Measurements from ENCODE around the gene ARL5A. TPM values are rescaled to one million over a fixed set of nuclear protein-coding genes. Genes with fewer than 3 reads are reported as not detected.

The ARL5A gene
- total and polyA plus RNA-seq, 2 of the 4 experiments (the other 2 are of a cell fraction) = 22.3 to 45.5 TPM

- Histone ChIP-seq H3K18ac (ENCODE audit: low read depth, low read length) (no peak overlapping the region), H3K23ac (ENCODE audit: low read depth, low read length) (no peak overlapping the region), H3K4me2 (ENCODE audit: low read depth, low read length) (no peak overlapping the region), H3K9me3 (ENCODE audit: control insufficient read depth, insufficient read depth, low read length) (no peaks in the 10 kb centered on the region), H3K36me3 (ENCODE audit: control insufficient read depth, insufficient read depth, low read length) (peaks cover 6% of the 10 kb centered on the region), H2AFZ (replicated peaks; ENCODE audit: low read length, poor library complexity) (no peak overlapping the region), H4K5ac (ENCODE audit: low read depth, low read length) (no peak overlapping the region), H3K4me3 (ENCODE audit: insufficient read depth, low read depth, low read length) (no peak overlapping the region), H3K4me1 (ENCODE audit: control insufficient read depth, insufficient read depth, low read length) (no peaks in the 10 kb centered on the region), H2BK5ac (ENCODE audit: low read depth, low read length, poor library complexity, severe bottlenecking) (no peak overlapping the region), H3K9ac (ENCODE audit: low read depth, low read length) (no peak overlapping the region), H3K4ac (ENCODE audit: low read depth, low read length) (no peak overlapping the region), H4K91ac (ENCODE audit: insufficient read depth, low read depth, low read length) (no peak overlapping the region), H2BK120ac (ENCODE audit: low read depth, low read length) (no peak overlapping the region), H3K56ac (ENCODE audit: extremely low read depth, insufficient read depth, low read length) (no peak overlapping the region), H2BK20ac (ENCODE audit: low read depth, low read length) (no peak overlapping the region), H2AK9ac (replicated peaks; ENCODE audit: low read depth, low read length, poor library complexity) (no peak overlapping the region), H3K27me3 (ENCODE audit: control insufficient read depth, insufficient read depth, low read length) (no peaks in the 10 kb centered on the region), H4K20me1 (ENCODE audit: insufficient read depth, low read length) (no peaks in the 10 kb centered on the region), H3K9me1 (ENCODE audit: insufficient read depth, low read length) (no peaks in the 10 kb centered on the region; the same call in 1 of the 2 replicates), H3K79me1 (ENCODE audit: low read depth in 1 of 2, low read length in 2 of 2) (peaks cover 6 to 7% of the 10 kb centered on the region in 2 experiments; a peak in 3 of 4 replicates), H3K14ac (replicated peaks; ENCODE audit: low read depth, low read length) (no peak overlapping the region), H2AK5ac (ENCODE audit: low read depth, low read length) (no peak overlapping the region), H2BK15ac (ENCODE audit: low read depth, low read length) (no peak overlapping the region), H4K8ac (ENCODE audit: low read depth in 2 of 2, low read length in 2 of 2) (no peak overlapping the region), H3K27ac (ENCODE audit: insufficient read depth, low read length) (no peak overlapping the region)
- BruUV-seq (replicated peaks) = no TSS peak
- POLR2A ChIA-PET (ENCODE audit: unreplicated experiment) = no interaction called here
- TF ChIP-seq BHLHE40 (IDR thresholded peaks at IDR 0.05; ENCODE audit: low read depth, low read length) (no peak), CTCF (conservative IDR thresholded peaks at IDR 0.05; ENCODE audit: low read depth, low read length) (no peak), MAFK (IDR thresholded peaks at IDR 0.05; ENCODE audit: low read depth, low read length) (no peak), NFE2L2 (IDR thresholded peaks at IDR 0.05; ENCODE audit: low read depth, low read length) (no peak), CEBPB (IDR thresholded peaks at IDR 0.05; ENCODE audit: low read depth, low read length) (no peak)
- TF ChIP-seq, protein P1, sequence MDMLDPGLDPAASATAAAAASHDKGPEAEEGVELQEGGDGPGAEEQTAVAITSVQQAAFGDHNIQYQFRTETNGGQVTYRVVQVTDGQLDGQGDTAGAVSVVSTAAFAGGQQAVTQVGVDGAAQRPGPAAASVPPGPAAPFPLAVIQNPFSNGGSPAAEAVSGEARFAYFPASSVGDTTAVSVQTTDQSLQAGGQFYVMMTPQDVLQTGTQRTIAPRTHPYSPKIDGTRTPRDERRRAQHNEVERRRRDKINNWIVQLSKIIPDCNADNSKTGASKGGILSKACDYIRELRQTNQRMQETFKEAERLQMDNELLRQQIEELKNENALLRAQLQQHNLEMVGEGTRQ (IDR thresholded peaks at IDR 0.05; ENCODE audit: low read depth, low read length) = no peak
- intact Hi-C loops (cut with micrococcal nuclease) (no loop called here), dilution Hi-C loops (cut with HindIII; ENCODE audit: low sequenced_read_pairs, unreplicated experiment) (no loop called here), in situ Hi-C loops (cut with MboI; ENCODE audit: low sequenced_read_pairs) (no loop called here)
- CTCF ChIA-PET = no interaction called here
- ATAC-seq (ENCODE audit: low read depth) (no peak), DNase-seq (no peak)
Measured at GRCh38 chr2:151805961-151806360, 22.3 kb downstream of the ARL5A start.

Data from IMR-90 (cell line).